Uterus (tissue), 4 donors: ENCODE measurements around the gene STEAP2. TPM values are rescaled to one million over a fixed set of nuclear protein-coding genes. Genes with fewer than 3 reads are reported as not detected.

Experiments
- DNase-seq, 2 donors: peaks; one replicate each; pipeline ENCODE4 v3.0.0-alpha.2; 2019 to 2020
- H3K27ac ChIP-seq, 2 donors: fragments of 200-600 bp; sonication (generic); 1 replicate in 1 of 2; 2 replicates in 1 of 2; pipeline ENCODE4 v1.5.1; 2016 to 2018
- H3K27me3 ChIP-seq, 2 donors: fragments of 200-600 bp; sonication (generic); one replicate each; pipeline ENCODE4 v1.5.1; 2018 to 2019; ENCODE audit warnings: control low read depth in 1 of 2
- H3K36me3 ChIP-seq, 2 donors: fragments of 200-600 bp; sonication (generic); one replicate each; pipeline ENCODE4 v1.5.1; 2019; ENCODE audit warnings: control low read depth in 1 of 2
- H3K4me1 ChIP-seq, 2 donors: fragments of 200-600 bp; sonication (generic); one replicate each; pipeline ENCODE4 v1.5.1; 2018 to 2019; ENCODE audit warnings: control low read depth in 1 of 2
- H3K4me3 ChIP-seq, 2 donors: fragments of 200-600 bp; sonication (generic); 1 replicate in 1 of 2; 2 replicates in 1 of 2; pipeline ENCODE4 v1.5.1; 2018 to 2019; ENCODE audit warnings: mild to moderate bottlenecking in 1 of 2
- H3K9me3 ChIP-seq, 2 donors: fragments of 200-600 bp; sonication (generic); one replicate each; pipeline ENCODE4 v1.5.1; 2019; ENCODE audit warnings: control low read depth in 1 of 2
- POLR2A ChIP-seq, 2 donors: fragments of 450-650 bp; IDR thresholded peaks; one replicate each; pipeline ENCODE4 v1.6.1; 2016; ENCODE audit warnings: antibody characterized with exemption in 2 of 2, mild to moderate bottlenecking in 1 of 2, moderate library complexity in 1 of 2
- intact Hi-C: fragments of 100-400 bp; cut with DNase I; formaldehyde crosslinking; loops from one replicate; pipeline ENCODE4 v1.15.1; 2023; ENCODE audit warnings: low total_unique reads
- total RNA-seq, 4 donors: library from RNA; depleted of rRNA in 3 of 4; stranded (reverse); fragments of >200 nt in 3 of 4; gene quantifications; one replicate each; pipeline versions ENCODE4 v1.1.0 to v1.2.4, GENCODE V29; 2014 to 2023
- TF ChIP-seq, protein P1 (sequence below), 4 experiments: fragments of 200-600 bp in 2 of 4; fragments of 450-650 bp in 2 of 4; sonication (generic) in 2 of 4; IDR thresholded peaks; one replicate each; pipeline ENCODE4 v1.5.1; 2016 to 2019; ENCODE audit warnings: antibody characterized with exemption in 4 of 4, mild to moderate bottlenecking in 2 of 4, moderate library complexity in 1 of 4
- donor health status: DM: yes; HTN: yes; CAD: no.

Gene STEAP2
- total RNA-seq, 4 donors from 2014 or later = 18.0 to 48.2 (median 31.2) TPM

DNA sequence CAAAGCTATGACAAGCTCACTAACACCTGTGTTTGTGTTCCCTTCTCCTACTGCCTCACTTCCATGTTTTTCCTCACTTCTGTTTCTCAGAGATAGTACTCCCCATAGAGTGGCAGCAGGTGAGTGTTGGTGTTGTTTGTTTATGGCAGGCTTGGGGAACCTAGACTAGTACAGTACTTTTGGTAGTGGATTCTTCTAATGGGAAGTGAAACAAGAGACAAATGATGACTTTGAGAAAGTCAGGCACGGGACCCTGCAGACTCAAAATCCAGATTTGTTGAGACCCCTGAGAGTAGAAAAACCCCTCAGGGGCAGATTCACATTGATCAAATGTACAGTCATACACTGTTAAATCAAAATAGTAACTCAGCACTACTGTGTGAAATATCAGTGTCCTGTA is 27.0 kb downstream of the STEAP2 start:
- Histone ChIP-seq H3K9me3 (no peaks in the 10 kb centered on the region), H3K27ac (no peak overlapping the region), H3K36me3 (no peaks in the 10 kb centered on the region), H3K27me3 (no peaks in the 10 kb centered on the region), H3K4me3 (no peak overlapping the region), H3K4me1 (no peaks in the 10 kb centered on the region)
- intact Hi-C loops = no loop called here
- no peak for DNase-seq
- TF ChIP-seq POLR2A (IDR thresholded peaks at IDR 0.05) = no peak
- TF ChIP-seq, protein P1, sequence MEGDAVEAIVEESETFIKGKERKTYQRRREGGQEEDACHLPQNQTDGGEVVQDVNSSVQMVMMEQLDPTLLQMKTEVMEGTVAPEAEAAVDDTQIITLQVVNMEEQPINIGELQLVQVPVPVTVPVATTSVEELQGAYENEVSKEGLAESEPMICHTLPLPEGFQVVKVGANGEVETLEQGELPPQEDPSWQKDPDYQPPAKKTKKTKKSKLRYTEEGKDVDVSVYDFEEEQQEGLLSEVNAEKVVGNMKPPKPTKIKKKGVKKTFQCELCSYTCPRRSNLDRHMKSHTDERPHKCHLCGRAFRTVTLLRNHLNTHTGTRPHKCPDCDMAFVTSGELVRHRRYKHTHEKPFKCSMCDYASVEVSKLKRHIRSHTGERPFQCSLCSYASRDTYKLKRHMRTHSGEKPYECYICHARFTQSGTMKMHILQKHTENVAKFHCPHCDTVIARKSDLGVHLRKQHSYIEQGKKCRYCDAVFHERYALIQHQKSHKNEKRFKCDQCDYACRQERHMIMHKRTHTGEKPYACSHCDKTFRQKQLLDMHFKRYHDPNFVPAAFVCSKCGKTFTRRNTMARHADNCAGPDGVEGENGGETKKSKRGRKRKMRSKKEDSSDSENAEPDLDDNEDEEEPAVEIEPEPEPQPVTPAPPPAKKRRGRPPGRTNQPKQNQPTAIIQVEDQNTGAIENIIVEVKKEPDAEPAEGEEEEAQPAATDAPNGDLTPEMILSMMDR (IDR thresholded peaks at IDR 0.05) = no peak

DNA sequence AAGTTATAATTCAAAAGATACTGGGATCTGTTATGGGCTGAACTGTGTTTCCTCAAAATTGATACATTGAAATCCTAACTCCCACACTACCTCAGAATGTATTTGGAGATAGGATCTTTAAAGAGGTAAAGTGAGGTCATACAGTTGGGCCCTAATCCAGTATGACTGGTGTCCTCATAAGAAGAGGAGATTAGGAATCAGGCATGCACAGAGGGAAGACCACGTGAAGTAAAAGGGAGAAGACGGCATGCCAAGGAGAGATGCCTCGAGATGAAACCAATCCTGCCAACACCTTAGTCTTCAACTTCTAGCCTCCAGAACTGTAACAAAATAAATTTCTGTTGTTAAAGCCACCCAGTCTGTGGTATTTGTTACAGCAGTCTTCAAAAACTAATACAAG is 27.5 kb downstream of the STEAP2 start:
- no peaks in the 10 kb centered on the region for H3K36me3 ChIP-seq
- TF ChIP-seq POLR2A (IDR thresholded peaks at IDR 0.05) = no peak
- TF ChIP-seq, protein P1 (IDR thresholded peaks at IDR 0.05) = no peak
- no peaks in the 10 kb centered on the region for H3K9me3 ChIP-seq
- intact Hi-C loops = no loop called here
- H3K27me3 ChIP-seq = no peaks in the 10 kb centered on the region
- no peak overlapping the region for H3K4me3 ChIP-seq
- DNase-seq = no peak
- H3K4me1 ChIP-seq = no peaks in the 10 kb centered on the region
- no peak overlapping the region for H3K27ac ChIP-seq

DNA sequence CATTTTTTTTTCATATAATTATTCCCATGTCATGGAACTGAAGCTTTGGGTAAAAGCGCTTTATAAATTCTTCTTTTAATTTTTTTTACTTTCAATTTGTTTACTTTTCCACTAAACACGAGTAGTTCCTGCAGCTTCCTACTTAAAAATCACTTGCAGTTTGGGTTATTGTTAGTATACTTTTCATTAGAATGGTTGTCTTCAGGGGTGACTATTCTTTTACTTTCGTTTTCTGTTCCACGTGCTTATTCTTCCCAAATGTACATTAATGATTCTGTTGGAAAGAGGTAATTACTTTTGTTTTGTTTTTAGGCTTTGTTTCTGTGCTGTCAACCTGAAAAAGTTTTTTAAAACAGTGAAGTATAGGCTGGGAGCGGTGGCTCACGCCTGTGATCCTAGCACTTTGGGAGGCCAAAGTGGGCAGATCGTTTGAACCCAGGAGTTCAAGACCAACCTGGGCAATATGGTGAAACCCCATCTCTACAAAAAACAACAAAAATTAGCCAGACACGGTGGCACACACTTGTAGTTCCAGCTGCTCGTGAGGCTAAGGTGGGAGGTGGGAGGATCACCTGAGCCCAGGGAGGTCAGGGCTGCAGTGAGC is 28.2 kb downstream of the STEAP2 start:
- intact Hi-C loops = no loop called here
- H3K4me3 ChIP-seq = no peak overlapping the region
- H3K4me1 ChIP-seq = peaks cover 0 to 3% of the 10 kb centered on the region in 2 donors

GRCh38 chr7:90242369-90243168 is 31.0 kb downstream of the STEAP2 start:
- Histone ChIP-seq H3K27ac (no peak overlapping the region), H3K4me1 (peaks cover 0 to 3% of the 10 kb centered on the region in 2 donors), H3K4me3 (no peak overlapping the region), H3K27me3 (no peaks in the 10 kb centered on the region), H3K36me3 (no peaks in the 10 kb centered on the region), H3K9me3 (no peaks in the 10 kb centered on the region)
- TF ChIP-seq POLR2A (IDR thresholded peaks at IDR 0.05) = no peak
- TF ChIP-seq, protein P1 (IDR thresholded peaks at IDR 0.05) = no peak
- DNase-seq = no peak
- intact Hi-C loops = no loop called here

More for the DNA sequence above, 28.2 kb downstream of the STEAP2 start:
- TF ChIP-seq, protein P1 (IDR thresholded peaks at IDR 0.05) = no peak
- TF ChIP-seq POLR2A (IDR thresholded peaks at IDR 0.05) = no peak
- Histone ChIP-seq H3K27ac (no peak overlapping the region), H3K9me3 (no peaks in the 10 kb centered on the region), H3K36me3 (no peaks in the 10 kb centered on the region), H3K27me3 (no peaks in the 10 kb centered on the region)
- no peak for DNase-seq

DNA sequence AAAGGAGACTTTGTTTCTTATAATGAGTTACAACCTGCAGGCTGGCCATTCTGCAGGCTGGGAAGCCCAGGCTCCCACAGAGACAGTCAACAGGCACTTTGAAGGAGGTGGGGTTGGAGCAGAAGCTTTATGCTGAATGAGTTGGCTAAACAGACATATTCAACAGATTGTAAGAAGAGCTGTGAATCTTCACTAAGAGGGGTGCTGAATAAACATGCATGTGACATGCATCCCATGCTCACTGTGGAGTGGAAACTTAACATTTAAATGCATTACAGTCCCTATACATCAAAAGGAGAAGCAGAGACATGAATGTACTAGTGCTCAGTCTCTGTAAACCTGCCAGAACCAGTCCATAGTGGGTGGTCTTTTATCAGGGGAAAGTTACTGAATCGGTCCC is 32.0 kb downstream of the STEAP2 start:
- TF ChIP-seq, protein P1 (IDR thresholded peaks at IDR 0.05) = no peak
- no peak for TF ChIP-seq POLR2A (IDR thresholded peaks at IDR 0.05)
- DNase-seq = no peak
- Histone ChIP-seq H3K4me3 (no peak overlapping the region), H3K4me1 (peaks cover 0 to 3% of the 10 kb centered on the region in 2 donors), H3K36me3 (no peaks in the 10 kb centered on the region), H3K27ac (no peak overlapping the region), H3K27me3 (no peaks in the 10 kb centered on the region), H3K9me3 (no peaks in the 10 kb centered on the region)
- intact Hi-C loops = no loop called here
